PFSK-1 (cell line): ENCODE data around the gene MKNK1.

ENCODE experiments used
- FOXP2 ChIP-seq: optimal IDR thresholded peaks from 2 replicates; pipeline ENCODE3; 2011; ENCODE audit warnings: borderline replicate concordance, control low read depth, inconsistent platforms; ENCODE audit not compliant: insufficient read depth; ENCODE audit errors: extremely low read length, extremely low read depth
- POLR2AphosphoS5 ChIP-seq: IDR thresholded peaks from 2 replicates; pipeline ENCODE4 v1.6.1; 2012; ENCODE audit warnings: low read depth, mild to moderate bottlenecking, control low read depth, low read length, moderate library complexity
- REST ChIP-seq, 2 experiments: IDR thresholded peaks; 2 replicates each; pipeline versions ENCODE4 v1.6.1 to v1.8.0; 2011 to 2012; ENCODE audit warnings: low read depth in 2 of 2, low read length in 2 of 2, control low read depth in 1 of 2, inconsistent platforms in 1 of 2, mild to moderate bottlenecking in 1 of 2, moderate library complexity in 1 of 2; ENCODE audit not compliant: insufficient read depth in 1 of 2
- SIN3A ChIP-seq: IDR thresholded peaks from 2 replicates; pipeline ENCODE4 v1.6.1; 2012; ENCODE audit warnings: mild to moderate bottlenecking, low read length, moderate library complexity, borderline replicate concordance; ENCODE audit not compliant: insufficient read depth
- TAF1 ChIP-seq: IDR thresholded peaks from 2 replicates; pipeline ENCODE4 v1.6.1; 2012; ENCODE audit warnings: low read length, control low read depth, borderline replicate concordance; ENCODE audit not compliant: insufficient read depth

- TF ChIP-seq POLR2AphosphoS5 (no peak), REST (IDR thresholded peaks at IDR 0.05; ENCODE audit: insufficient read depth in 1 of 2, low read depth in 2 of 2, low read length in 2 of 2) (no peak), SIN3A (no peak), FOXP2 (no peak), TAF1 (no peak)
Measured at GRCh38 chr1:46558966-46559365, 45.1 kb downstream of the MKNK1 start.
